RWPE2 (cell line): ENCODE data around the gene PAGE2B.

Source experiments
- ATAC-seq: fragments of 200-7000 bp; cut with Tn5 transposase; 3 replicates; pipeline ENCODE4 v1.9.1; 2021; ENCODE audit warnings: low read depth
- DNase-seq: peaks from one replicate; pipeline ENCODE4 v3.0.0-alpha.2; 2020; ENCODE audit warnings: low spot score
- H3K27ac ChIP-seq: fragments of 450-650 bp; 2 replicates; pipeline ENCODE4 v1.5.1; 2017; ENCODE audit warnings: mild to moderate bottlenecking; ENCODE audit not compliant: poor library complexity, severe bottlenecking
- H3K27me3 ChIP-seq: fragments of 250-450 bp; sonication (Bioruptor Pico); 2 replicates; pipeline ENCODE4 v1.5.1; 2021; ENCODE audit warnings: mild to moderate bottlenecking, moderate library complexity; ENCODE audit not compliant: insufficient read depth, poor library complexity, severe bottlenecking
- H3K36me3 ChIP-seq: fragments of 250-450 bp; sonication (Bioruptor Pico); 2 replicates; pipeline ENCODE4 v1.5.1; 2020; ENCODE audit warnings: low read depth, mild to moderate bottlenecking, moderate library complexity
- H3K4me1 ChIP-seq: fragments of 250-450 bp; sonication (Bioruptor Pico); 2 replicates; pipeline ENCODE4 v1.5.1; 2021; ENCODE audit warnings: mild to moderate bottlenecking, moderate library complexity; ENCODE audit not compliant: insufficient read depth, poor library complexity, severe bottlenecking
- H3K4me3 ChIP-seq: fragments of 250-450 bp; sonication (Bioruptor Pico); 2 replicates; pipeline ENCODE4 v1.5.1; 2021; ENCODE audit warnings: mild to moderate bottlenecking, moderate library complexity; ENCODE audit not compliant: severe bottlenecking
- H3K9me3 ChIP-seq: fragments of 250-450 bp; sonication (Bioruptor Pico); 2 replicates; pipeline ENCODE4 v1.5.1; 2021; ENCODE audit warnings: mild to moderate bottlenecking, moderate library complexity; ENCODE audit not compliant: severe bottlenecking
- CTCF ChIP-seq: fragments of 450-650 bp; IDR thresholded peaks from one replicate; pipeline ENCODE4 v1.5.1; 2017; ENCODE audit warnings: mild to moderate bottlenecking, moderate library complexity; ENCODE audit not compliant: poor library complexity, severe bottlenecking

PAGE2B gene

GRCh38 chrX:55074851-55075467 lies at the start of gene PAGE2B:
Gene PAGE2B (plus strand): TSS chrX:55075030. CDS start chrX:55076042, 1,012 bp downstream.
- H3K27me3 ChIP-seq = no peaks in the 10 kb centered on the region
- H3K27ac ChIP-seq = no peak within 1 kb of the TSS
- no peaks in the 10 kb centered on the region for H3K9me3 ChIP-seq
- ATAC-seq (no peak), DNase-seq (no peak)
- H3K4me3 ChIP-seq = no peak within 1 kb of the TSS
- no peaks in the 10 kb centered on the region for H3K4me1 ChIP-seq
- no peaks in the 10 kb centered on the region for H3K36me3 ChIP-seq
- no peak for TF ChIP-seq CTCF

GRCh38 chrX:55026143-55026542 lies 48.7 kb upstream of the PAGE2B start:
- no peaks in the 10 kb centered on the region for H3K27me3 ChIP-seq

GRCh38 chrX:55026840-55027239 lies 48.0 kb upstream of the PAGE2B start:
- no peaks in the 10 kb centered on the region for H3K9me3 ChIP-seq
- no peaks in the 10 kb centered on the region for H3K36me3 ChIP-seq
- H3K27me3 ChIP-seq = no peaks in the 10 kb centered on the region
- no peak for TF ChIP-seq CTCF
- no peaks in the 10 kb centered on the region for H3K4me1 ChIP-seq
- no peak for DNase-seq
- no peak overlapping the region for H3K27ac ChIP-seq
- no peak overlapping the region for H3K4me3 ChIP-seq
- ATAC-seq = no peak

More at GRCh38 chrX:55026143-55026542, 48.7 kb upstream of the PAGE2B start:
- no peaks in the 10 kb centered on the region for H3K4me1 ChIP-seq
- DNase-seq (no peak), ATAC-seq (peak; percentile 36; the same call in 1 of the 3 replicates)
- no peak for TF ChIP-seq CTCF
- H3K4me3 ChIP-seq = no peak overlapping the region
- no peaks in the 10 kb centered on the region for H3K9me3 ChIP-seq
- no peaks in the 10 kb centered on the region for H3K36me3 ChIP-seq
- no peak overlapping the region for H3K27ac ChIP-seq

- Histone ChIP-seq H3K4me1 (no peaks in the 10 kb centered on the region), H3K27me3 (no peaks in the 10 kb centered on the region), H3K9me3 (no peaks in the 10 kb centered on the region), H3K36me3 (no peaks in the 10 kb centered on the region), H3K4me3 (no peak overlapping the region), H3K27ac (no peak overlapping the region)
- no peak for ATAC-seq
- TF ChIP-seq CTCF = no peak
- DNase-seq = no peak
Measured at GRCh38 chrX:55028040-55028439, 46.8 kb upstream of the PAGE2B start.

GRCh38 chrX:55028611-55029010 lies 46.2 kb upstream of the PAGE2B start:
- no peak for DNase-seq
- no peaks in the 10 kb centered on the region for H3K36me3 ChIP-seq
- H3K4me3 ChIP-seq = no peak overlapping the region
- H3K9me3 ChIP-seq = no peaks in the 10 kb centered on the region
- H3K4me1 ChIP-seq = no peaks in the 10 kb centered on the region
- no peak for ATAC-seq
- no peak overlapping the region for H3K27ac ChIP-seq
- TF ChIP-seq CTCF = no peak
- H3K27me3 ChIP-seq = no peaks in the 10 kb centered on the region
